Stomach (tissue), 9 donors: ENCODE measurements around the gene FAM241B. TPM values are rescaled to one million over a fixed set of nuclear protein-coding genes. Genes with fewer than 3 reads are reported as not detected.

ENCODE experiments used
- DNase-seq, 2 donors: peaks; one replicate each; pipeline versions ENCODE4 v3.0.0 to v3.0.0-alpha.2; 2013 to 2019
- H3K27ac ChIP-seq, 5 donors: fragments of 200-600 bp in 4 of 5; sonication (generic) in 4 of 5; one replicate each; pipeline ENCODE4 v1.5.1; 2013 to 2019; ENCODE audit warnings: mild to moderate bottlenecking in 1 of 5, moderate library complexity in 1 of 5
- H3K27me3 ChIP-seq, 3 donors: fragments of 200-600 bp; sonication (generic); one replicate each; pipeline ENCODE4 v1.5.1; 2017 to 2019; ENCODE audit warnings: mixed run types in 1 of 3
- H3K36me3 ChIP-seq, 4 donors: fragments of 200-600 bp; sonication (generic); 1 replicate in 3 of 4; 2 replicates in 1 of 4; pipeline ENCODE4 v1.5.1; 2016 to 2019
- H3K4me1 ChIP-seq, 4 donors: fragments of 200-600 bp; sonication (generic); one replicate each; pipeline ENCODE4 v1.5.1; 2016 to 2019
- H3K4me3 ChIP-seq, 4 donors: fragments of 200-600 bp; sonication (generic) in 3 of 4; one replicate each; pipeline ENCODE4 v1.5.1; 2016 to 2019; ENCODE audit warnings: mild to moderate bottlenecking in 1 of 4
- H3K9me3 ChIP-seq, 4 donors: fragments of 200-600 bp; sonication (generic); one replicate each; pipeline ENCODE4 v1.5.1; 2016 to 2019
- CTCF ChIP-seq, 7 experiments: fragments of 450-650 bp in 4 of 7; fragments of 200-600 bp in 3 of 7; sonication (generic) in 3 of 7; IDR thresholded peaks; one replicate each; pipeline ENCODE4 v1.5.1; 2016 to 2019; ENCODE audit warnings: antibody characterized with exemption in 7 of 7, control low read depth in 2 of 7, mild to moderate bottlenecking in 1 of 7
- EP300 ChIP-seq: sonication (generic); formaldehyde crosslinking; IDR thresholded peaks from one replicate; pipeline ENCODE4 v1.6.1; 2017; ENCODE audit warnings: antibody characterized with exemption
- POLR2A ChIP-seq, 4 donors: fragments of 450-650 bp; IDR thresholded peaks; one replicate each; pipeline ENCODE4 v1.6.1; 2016; ENCODE audit warnings: antibody characterized with exemption in 4 of 4, control low read depth in 2 of 4, mild to moderate bottlenecking in 1 of 4, moderate library complexity in 1 of 4
- POLR2AphosphoS5 ChIP-seq, 3 donors: sonication (generic); formaldehyde crosslinking; IDR thresholded peaks; one replicate each; pipeline ENCODE4 v1.6.1; 2016; ENCODE audit warnings: antibody characterized with exemption in 3 of 3
- WGBS, 5 donors: extraction: QIAGEN DNeasy Blood & Tissue Kit in 3 of 5; methylation state at CpG; one replicate each; pipeline versions ENCODE4 v1.1.5 to v1.1.7; 2013 to 2018; 5-methylcytosine and 5-hydroxymethylcytosine counted together
- intact Hi-C: fragments of 100-400 bp; cut with DNase I; formaldehyde crosslinking; loops from one replicate; pipeline ENCODE4 v1.15.1; 2023; ENCODE audit warnings: low total_unique reads
- polyA plus RNA-seq, 3 donors: library from polyadenylated mRNA; stranded (reverse); fragments of 200-250 nt; gene quantifications; one replicate each; pipeline ENCODE4 v1.2.3, GENCODE V29; 2013
- total RNA-seq, 5 donors: library from RNA; depleted of rRNA; stranded (reverse); fragments of >200 nt; gene quantifications; one replicate each; pipeline versions ENCODE4 v1.1.0 to v1.2.3, GENCODE V29; 2014 to 2016
- donor health status: healthy with polysubstance abuse.
- donor health status: Bipolar disorder and iron deficiency.
- donor health status: healthy.

FAM241B gene
- total and polyA plus RNA-seq, 8 donors = 0.55 to 7.4 (median 4.0) TPM; not detected in 3

GRCh38 chr10:69640196-69640980, 10.3 kb downstream of the FAM241B start:
- H3K36me3 ChIP-seq = no peaks in the 10 kb centered on the region
- peaks cover 0 to 22% (median 8%) of the 10 kb centered on the region in 3 donors for H3K27me3 ChIP-seq
- H3K4me3 ChIP-seq = no peak overlapping the region
- H3K27ac ChIP-seq = no peak overlapping the region
- TF ChIP-seq POLR2AphosphoS5 (IDR thresholded peaks at IDR 0.05) (no peak), POLR2A (IDR thresholded peaks at IDR 0.05) (no peak), EP300 (no peak), CTCF (IDR thresholded peaks at IDR 0.05) (no peak)
- 62 to 79% (median 70%) methylated on average over 8 to 9 of the region's 9 CpGs for WGBS, 5 donors
- intact Hi-C loops = loop anchor here (10.0 kb wide), 1 partner anchor 274 kb away; no protein-coding TSS in a partner anchor
- peaks cover 0 to 3% (median 0%) of the 10 kb centered on the region in 4 donors for H3K4me1 ChIP-seq
- no peaks in the 10 kb centered on the region for H3K9me3 ChIP-seq
- no peak for DNase-seq

GRCh38 chr10:69641261-69641980, 11.4 kb downstream of the FAM241B start:
- Histone ChIP-seq H3K27me3 (peaks cover 0 to 22% (median 8%) of the 10 kb centered on the region in 3 donors), H3K4me3 (no peak overlapping the region), H3K36me3 (no peaks in the 10 kb centered on the region), H3K4me1 (peaks cover 0 to 3% (median 0%) of the 10 kb centered on the region in 4 donors), H3K27ac (no peak overlapping the region), H3K9me3 (no peaks in the 10 kb centered on the region)
- no peak for DNase-seq
- TF ChIP-seq POLR2AphosphoS5 (IDR thresholded peaks at IDR 0.05) (no peak), CTCF (IDR thresholded peaks at IDR 0.05) (no peak)
- WGBS, 5 donors = 69 to 80% (median 74%) methylated on average over 12 of the region's 12 CpGs
- intact Hi-C loops = loop anchor here (10.0 kb wide), 1 partner anchor 273 kb away; no protein-coding TSS in a partner anchor

- Histone ChIP-seq H3K4me3 (no peak overlapping the region), H3K36me3 (no peaks in the 10 kb centered on the region), H3K9me3 (no peaks in the 10 kb centered on the region), H3K27ac (no peak overlapping the region), H3K27me3 (peaks cover 0 to 22% (median 8%) of the 10 kb centered on the region in 3 donors), H3K4me1 (peaks cover 0 to 3% (median 0%) of the 10 kb centered on the region in 4 donors)
- intact Hi-C loops = loop anchor here (10.0 kb wide), 1 partner anchor 272 kb away; no protein-coding TSS in a partner anchor
- TF ChIP-seq POLR2A (IDR thresholded peaks at IDR 0.05) = no peak
- no peak for TF ChIP-seq POLR2AphosphoS5 (IDR thresholded peaks at IDR 0.05)
- no peak for TF ChIP-seq CTCF (IDR thresholded peaks at IDR 0.05)
- TF ChIP-seq EP300 = no peak
- 81 to 97% (median 89%) methylated on average over 5 of the region's 5 CpGs for WGBS, 5 donors
- no peak for DNase-seq
These were observed 12.7 kb downstream of the FAM241B start for GRCh38 chr10:69642747-69643146.
